Naive thymus-derived CD8-positive, alpha-beta T cell (primary cell): ENCODE measurements around the gene BRMS1L. TPM values are rescaled to one million over a fixed set of nuclear protein-coding genes. Genes with fewer than 3 reads are reported as not detected.

Source experiments
- polyA plus RNA-seq, 3 donors: library from polyadenylated mRNA; unstranded; fragments of 300-500 nt; fragmentation: Illumina TruSeq; gene quantifications; one replicate each; pipeline ENCODE4 v1.2.3, GENCODE V29; 2021
- total RNA-seq, 8 experiments: library from RNA in 2 of 8; stranded (reverse) in 2 of 8; gene quantifications; one replicate each; pipeline ENCODE4 v1.2.3 and lab custom pipeline; 2021 to 2026

The BRMS1L gene
- total and polyA plus RNA-seq, 5 experiments from 2014 or later = 1.8 to 6.9 (median 3.6) TPM

Other genes with a start within 250 kb of the BRMS1L start
- 10 to 100 TPM; 74.0 to 74.2 TPM for gene RALGAPA1, start 17.0 kb upstream of the BRMS1L start, total RNA-seq
- gene RALGAPA1, start 17.0 kb upstream of the BRMS1L start, polyA plus RNA-seq = 10 to 100 TPM; 15.3 to 25.9 (median 17.2) TPM